Breast epithelium (tissue), 4 donors: ENCODE data around the gene SLC22A31. TPM values are rescaled to one million over a fixed set of nuclear protein-coding genes. Genes with fewer than 3 reads are reported as not detected.

Experiments used
- DNase-seq, 2 donors: peaks; one replicate each; pipeline ENCODE4 v3.0.0-alpha.2; 2019; ENCODE audit warnings: low spot score in 2 of 2
- H3K27ac ChIP-seq, 2 donors: fragments of 200-600 bp; sonication (generic) in 1 of 2; one replicate each; pipeline ENCODE4 v1.5.1; 2016 to 2019; ENCODE audit warnings: mild to moderate bottlenecking in 1 of 2
- H3K27me3 ChIP-seq, 2 donors: fragments of 200-600 bp; sonication (generic) in 1 of 2; one replicate each; pipeline versions ENCODE4 v1.5.1 to v1.6.0; 2017 to 2019; ENCODE audit warnings: control low read depth in 1 of 2, mild to moderate bottlenecking in 1 of 2
- H3K36me3 ChIP-seq: fragments of 200-600 bp; one replicate; pipeline ENCODE4 v1.5.1; 2019
- H3K4me1 ChIP-seq, 2 donors: fragments of 200-600 bp; sonication (generic); one replicate each; pipeline ENCODE4 v1.5.1; 2016 to 2019; ENCODE audit warnings: control low read depth in 1 of 2
- H3K4me3 ChIP-seq, 3 donors: fragments of 200-600 bp; sonication (generic); 1 replicate in 2 of 3; 2 replicates in 1 of 3; pipeline ENCODE4 v1.5.1; 2016 to 2019; ENCODE audit warnings: mild to moderate bottlenecking in 3 of 3, moderate library complexity in 2 of 3
- H3K9me3 ChIP-seq, 2 donors: fragments of 200-600 bp; sonication (generic) in 1 of 2; one replicate each; pipeline ENCODE4 v1.5.1; 2016 to 2019; ENCODE audit warnings: control low read depth in 1 of 2
- CTCF ChIP-seq, 3 donors: fragments of 450-650 bp; IDR thresholded peaks; one replicate each; pipeline ENCODE4 v1.5.1; 2016 to 2017; ENCODE audit warnings: antibody characterized with exemption in 3 of 3, mild to moderate bottlenecking in 3 of 3, moderate library complexity in 3 of 3
- POLR2A ChIP-seq: fragments of 450-650 bp; IDR thresholded peaks from one replicate; pipeline ENCODE4 v1.6.1; 2016; ENCODE audit warnings: antibody characterized with exemption, mild to moderate bottlenecking, moderate library complexity
- POLR2AphosphoS5 ChIP-seq, 3 donors: sonication (generic); formaldehyde crosslinking; IDR thresholded peaks; one replicate each; pipeline ENCODE4 v1.6.1; 2017; ENCODE audit warnings: antibody characterized with exemption in 3 of 3
- intact Hi-C: fragments of 100-400 bp; cut with DNase I; formaldehyde crosslinking; loops from one replicate; pipeline ENCODE4 v1.15.1; 2023; ENCODE audit warnings: low total_unique reads
- total RNA-seq, 3 donors: library from RNA; depleted of rRNA; stranded (reverse); fragments of >200 nt; gene quantifications; one replicate each; pipeline ENCODE4 v1.1.0, GENCODE V29; 2016

SLC22A31 gene
- total RNA-seq, 3 donors from 2014 or later, result not detected

DNA sequence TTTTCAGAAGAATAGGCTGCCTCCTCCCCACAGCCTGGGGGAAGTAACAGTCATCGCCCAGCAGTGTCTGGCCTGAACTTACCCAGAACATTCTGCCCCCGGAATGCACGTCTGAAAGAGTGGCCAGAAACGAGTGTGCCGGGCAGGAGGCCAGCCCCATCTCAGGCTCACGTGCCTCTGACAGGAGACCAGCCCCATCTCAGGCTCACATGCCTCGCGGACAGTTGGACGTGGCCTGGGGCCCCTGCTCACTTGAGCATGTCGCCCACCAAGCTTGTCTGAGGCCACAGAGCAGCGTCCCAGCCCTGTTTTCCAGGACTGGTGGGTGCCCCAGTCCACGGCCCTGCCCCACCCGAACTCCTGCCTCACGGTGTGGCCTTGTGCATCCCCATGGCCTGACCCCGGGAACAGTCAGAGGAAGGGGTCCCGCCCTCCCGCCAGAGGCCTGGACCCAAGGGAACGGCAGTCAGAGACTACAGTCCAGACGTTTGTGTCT lies 45.1 kb downstream of the SLC22A31 start:
- H3K9me3 ChIP-seq, result no peaks in the 10 kb centered on the region
- peak in 1 of 2 donors; percentile 55 for DNase-seq
- H3K27ac ChIP-seq, result no peak overlapping the region
- H3K4me1 ChIP-seq, result peaks cover 4 to 18% of the 10 kb centered on the region in 2 donors
- intact Hi-C loops, result no loop called here
- TF ChIP-seq POLR2A, result no peak
- no peak for TF ChIP-seq CTCF (IDR thresholded peaks at IDR 0.05)
- peak in 2 of 3 donors; percentile 24 to 56 for TF ChIP-seq POLR2AphosphoS5 (IDR thresholded peaks at IDR 0.05)
- peaks cover 0 to 14% of the 10 kb centered on the region in 2 donors for H3K27me3 ChIP-seq
- H3K36me3 ChIP-seq, result no peaks in the 10 kb centered on the region
- H3K4me3 ChIP-seq, result peak overlapping the region in 1 of 3 donors; percentile 19

- intact Hi-C loops, result no loop called here
- peaks cover 0 to 8% of the 10 kb centered on the region in 2 donors for H3K27me3 ChIP-seq
- no peak overlapping the region for H3K27ac ChIP-seq
- no peak overlapping the region for H3K4me3 ChIP-seq
- no peak for DNase-seq
- peaks cover 4 to 18% of the 10 kb centered on the region in 2 donors for H3K4me1 ChIP-seq
- TF ChIP-seq POLR2AphosphoS5 (IDR thresholded peaks at IDR 0.05), result no peak
- no peak for TF ChIP-seq CTCF (IDR thresholded peaks at IDR 0.05)
- no peak for TF ChIP-seq POLR2A
- H3K36me3 ChIP-seq, result no peaks in the 10 kb centered on the region
- H3K9me3 ChIP-seq, result peaks cover 2 to 4% of the 10 kb centered on the region in 2 donors
These were observed 45.8 kb downstream of the SLC22A31 start for GRCh38 chr16:89154390-89155183.

GRCh38 chr16:89153848-89154271 lies 46.5 kb downstream of the SLC22A31 start:
- no peak overlapping the region for H3K4me3 ChIP-seq
- H3K27ac ChIP-seq, result no peak overlapping the region
- H3K4me1 ChIP-seq, result peaks cover 4 to 18% of the 10 kb centered on the region in 2 donors
- peaks cover 9 to 10% of the 10 kb centered on the region in 2 donors for H3K9me3 ChIP-seq
- H3K36me3 ChIP-seq, result no peaks in the 10 kb centered on the region
- no peak for DNase-seq
- no peak for TF ChIP-seq POLR2A
- no peak for TF ChIP-seq CTCF (IDR thresholded peaks at IDR 0.05)
- TF ChIP-seq POLR2AphosphoS5 (IDR thresholded peaks at IDR 0.05), result no peak
- H3K27me3 ChIP-seq, result peaks cover 0 to 2% of the 10 kb centered on the region in 2 donors
- intact Hi-C loops, result no loop called here

GRCh38 chr16:89152831-89153700 lies 47.3 kb downstream of the SLC22A31 start:
- DNase-seq, result no peak
- Histone ChIP-seq H3K27me3 (no peaks in the 10 kb centered on the region), H3K4me1 (peaks cover 4 to 18% of the 10 kb centered on the region in 2 donors), H3K9me3 (peaks cover 9 to 10% of the 10 kb centered on the region in 2 donors), H3K27ac (no peak overlapping the region), H3K4me3 (no peak overlapping the region), H3K36me3 (no peaks in the 10 kb centered on the region)
- TF ChIP-seq CTCF (IDR thresholded peaks at IDR 0.05) (no peak), POLR2A (no peak), POLR2AphosphoS5 (IDR thresholded peaks at IDR 0.05) (no peak)
- intact Hi-C loops, result no loop called here
